ENCODE data around the gene MEGF11.

MEGF11 gene

GRCh38 chr15:66029650-66030049, 223.9 kb downstream of the MEGF11 start:
- H3K79me2 ChIP-seq (ENCODE audit: insufficient read depth, low read length), result no peaks in the 10 kb centered on the region
- no peak overlapping the region for H3K4me2 ChIP-seq (ENCODE audit: low read depth, low read length, poor library complexity, severe bottlenecking)
- H3K9ac ChIP-seq (ENCODE audit: low read depth, low read length, poor library complexity, severe bottlenecking), result no peak overlapping the region
- H3K4me1 ChIP-seq (ENCODE audit: insufficient read depth, low read length, poor library complexity, severe bottlenecking), result no peaks in the 10 kb centered on the region
- no peaks in the 10 kb centered on the region for H3K9me2 ChIP-seq (replicated peaks; ENCODE audit: low read depth, low read length)
- H3K4me3 ChIP-seq (ENCODE audit: low read length, poor library complexity, severe bottlenecking), result no peak overlapping the region
- no peak overlapping the region for H2AFZ ChIP-seq (ENCODE audit: low read length)
- H3K9me3 ChIP-seq (ENCODE audit: insufficient read depth, low read depth, low read length), result no peaks in the 10 kb centered on the region
- no peaks in the 10 kb centered on the region for H4K20me1 ChIP-seq (ENCODE audit: insufficient read depth, low read length, poor library complexity, severe bottlenecking)
- H3K36me3 ChIP-seq (ENCODE audit: insufficient read depth, low read length), result no peaks in the 10 kb centered on the region
- no peak for TF ChIP-seq EZH2phosphoT487 (IDR thresholded peaks at IDR 0.05; ENCODE audit: borderline replicate concordance)
- no peak for TF ChIP-seq CTCF (conservative IDR thresholded peaks at IDR 0.05; ENCODE audit: low read length)
- H3K27me3 ChIP-seq (ENCODE audit: insufficient read depth, low read length, poor library complexity, severe bottlenecking), result no peaks in the 10 kb centered on the region
- no peaks in the 10 kb centered on the region for H3F3A ChIP-seq (ENCODE audit: low read depth)

DNA sequence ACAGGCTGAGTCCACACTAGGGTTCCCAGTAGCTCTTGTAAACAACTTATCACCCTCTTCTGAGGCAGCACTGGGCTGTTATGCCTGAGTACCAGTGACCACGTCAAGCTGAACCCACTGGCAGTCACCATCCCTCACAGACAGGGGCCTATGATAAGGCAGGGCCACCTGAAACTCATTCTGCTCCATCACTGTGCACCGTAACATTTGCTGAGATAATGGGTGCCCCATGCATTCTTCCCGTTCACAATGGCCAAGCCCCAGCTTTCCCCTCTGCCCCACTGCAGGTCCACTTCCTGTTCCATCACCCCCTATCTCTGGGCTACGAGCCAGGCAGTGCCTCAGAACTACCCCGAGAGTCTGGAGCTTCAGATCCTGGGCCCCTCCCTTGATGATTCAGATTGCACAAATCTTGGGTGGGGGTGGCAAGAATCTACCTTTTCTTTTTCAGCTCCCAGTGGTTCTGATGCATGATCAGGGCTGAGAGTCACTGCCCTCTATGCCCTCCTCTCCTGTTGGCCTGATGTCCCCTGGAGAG, 226.2 kb downstream of the MEGF11 start:
- Histone ChIP-seq H3K4me2 (ENCODE audit: low read depth, low read length, poor library complexity, severe bottlenecking) (no peak overlapping the region), H3K4me1 (ENCODE audit: insufficient read depth, low read length, poor library complexity, severe bottlenecking) (no peaks in the 10 kb centered on the region), H3K4me3 (ENCODE audit: low read length, poor library complexity, severe bottlenecking) (no peak overlapping the region), H2AFZ (ENCODE audit: low read length) (no peak overlapping the region), H3K9ac (ENCODE audit: low read depth, low read length, poor library complexity, severe bottlenecking) (no peak overlapping the region), H3K9me3 (ENCODE audit: insufficient read depth, low read depth, low read length) (no peaks in the 10 kb centered on the region), H3K79me2 (ENCODE audit: insufficient read depth, low read length) (no peaks in the 10 kb centered on the region), H3K36me3 (ENCODE audit: insufficient read depth, low read length) (no peaks in the 10 kb centered on the region), H3F3A (ENCODE audit: low read depth) (no peaks in the 10 kb centered on the region), H4K20me1 (ENCODE audit: insufficient read depth, low read length, poor library complexity, severe bottlenecking) (no peaks in the 10 kb centered on the region), H3K27me3 (ENCODE audit: insufficient read depth, low read length, poor library complexity, severe bottlenecking) (no peaks in the 10 kb centered on the region), H3K9me2 (replicated peaks; ENCODE audit: low read depth, low read length) (no peaks in the 10 kb centered on the region)
- TF ChIP-seq CTCF (conservative IDR thresholded peaks at IDR 0.05; ENCODE audit: low read length) (no peak), EZH2phosphoT487 (IDR thresholded peaks at IDR 0.05; ENCODE audit: borderline replicate concordance) (no peak)

DNA sequence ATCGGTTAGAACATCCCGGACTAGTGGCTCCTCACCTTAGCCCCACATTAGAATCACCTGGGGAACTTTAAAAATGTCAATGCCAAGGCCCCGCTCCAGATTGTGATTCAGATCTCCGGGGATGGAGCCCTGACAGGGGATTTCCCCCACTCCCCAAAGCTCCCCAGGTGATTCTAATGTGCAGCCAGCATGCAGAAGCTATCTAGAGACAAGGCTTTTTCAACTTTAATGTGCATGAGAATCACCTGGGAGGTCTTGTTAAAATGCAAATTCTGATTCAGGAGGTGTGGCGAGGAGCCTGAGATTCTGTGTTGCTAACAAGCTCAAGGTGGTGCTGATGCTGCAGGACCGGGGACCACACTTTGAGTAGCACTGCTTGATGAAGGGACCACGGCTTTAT, 227.6 kb downstream of the MEGF11 start:
- H3K4me1 ChIP-seq (ENCODE audit: insufficient read depth, low read length, poor library complexity, severe bottlenecking), result no peaks in the 10 kb centered on the region
- no peak for TF ChIP-seq EZH2phosphoT487 (IDR thresholded peaks at IDR 0.05; ENCODE audit: borderline replicate concordance)
- no peak for TF ChIP-seq CTCF (conservative IDR thresholded peaks at IDR 0.05; ENCODE audit: low read length)
- no peak overlapping the region for H3K4me3 ChIP-seq (ENCODE audit: low read length, poor library complexity, severe bottlenecking)
- H3K36me3 ChIP-seq (ENCODE audit: insufficient read depth, low read length), result no peaks in the 10 kb centered on the region
- H3K27me3 ChIP-seq (ENCODE audit: insufficient read depth, low read length, poor library complexity, severe bottlenecking), result no peaks in the 10 kb centered on the region
- no peaks in the 10 kb centered on the region for H3K9me2 ChIP-seq (replicated peaks; ENCODE audit: low read depth, low read length)
- H4K20me1 ChIP-seq (ENCODE audit: insufficient read depth, low read length, poor library complexity, severe bottlenecking), result no peaks in the 10 kb centered on the region
- H2AFZ ChIP-seq (ENCODE audit: low read length), result no peak overlapping the region
- no peaks in the 10 kb centered on the region for H3K79me2 ChIP-seq (ENCODE audit: insufficient read depth, low read length)
- H3K9me3 ChIP-seq (ENCODE audit: insufficient read depth, low read depth, low read length), result no peaks in the 10 kb centered on the region
- no peak overlapping the region for H3K4me2 ChIP-seq (ENCODE audit: low read depth, low read length, poor library complexity, severe bottlenecking)
- no peaks in the 10 kb centered on the region for H3F3A ChIP-seq (ENCODE audit: low read depth)
- no peak overlapping the region for H3K9ac ChIP-seq (ENCODE audit: low read depth, low read length, poor library complexity, severe bottlenecking)
